MM.1S (cell line): ENCODE data around the gene PIGZ.

Experiments
- EZH2 ChIP-seq: fragments of 300-600 bp; sonication (generic); optimal IDR thresholded peaks from 2 replicates; pipeline ENCODE3; 2017; ENCODE audit warnings: low read depth, mild to moderate bottlenecking, antibody characterized with exemption, low read length, mixed read lengths
- TF ChIP-seq, protein P1 (sequence below): fragments of 300-600 bp; sonication (generic); IDR thresholded peaks from 2 replicates; pipeline ENCODE4 v1.5.1; 2016; ENCODE audit warnings: antibody characterized with exemption, low read length, mixed read lengths

- TF ChIP-seq, protein P1, sequence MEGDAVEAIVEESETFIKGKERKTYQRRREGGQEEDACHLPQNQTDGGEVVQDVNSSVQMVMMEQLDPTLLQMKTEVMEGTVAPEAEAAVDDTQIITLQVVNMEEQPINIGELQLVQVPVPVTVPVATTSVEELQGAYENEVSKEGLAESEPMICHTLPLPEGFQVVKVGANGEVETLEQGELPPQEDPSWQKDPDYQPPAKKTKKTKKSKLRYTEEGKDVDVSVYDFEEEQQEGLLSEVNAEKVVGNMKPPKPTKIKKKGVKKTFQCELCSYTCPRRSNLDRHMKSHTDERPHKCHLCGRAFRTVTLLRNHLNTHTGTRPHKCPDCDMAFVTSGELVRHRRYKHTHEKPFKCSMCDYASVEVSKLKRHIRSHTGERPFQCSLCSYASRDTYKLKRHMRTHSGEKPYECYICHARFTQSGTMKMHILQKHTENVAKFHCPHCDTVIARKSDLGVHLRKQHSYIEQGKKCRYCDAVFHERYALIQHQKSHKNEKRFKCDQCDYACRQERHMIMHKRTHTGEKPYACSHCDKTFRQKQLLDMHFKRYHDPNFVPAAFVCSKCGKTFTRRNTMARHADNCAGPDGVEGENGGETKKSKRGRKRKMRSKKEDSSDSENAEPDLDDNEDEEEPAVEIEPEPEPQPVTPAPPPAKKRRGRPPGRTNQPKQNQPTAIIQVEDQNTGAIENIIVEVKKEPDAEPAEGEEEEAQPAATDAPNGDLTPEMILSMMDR, result no peak
- TF ChIP-seq EZH2, result no peak
These were observed 564 bp upstream of the PIGZ start for GRCh38 chr3:196969134-196969659.
